ENCODE data around the gene EIF1AX.
"Not testable (repeated sequence)": the region's sequence is repeated elsewhere in the genome, so short reads cannot be mapped to it uniquely, and the experiment has no call there.

The EIF1AX gene

DNA sequence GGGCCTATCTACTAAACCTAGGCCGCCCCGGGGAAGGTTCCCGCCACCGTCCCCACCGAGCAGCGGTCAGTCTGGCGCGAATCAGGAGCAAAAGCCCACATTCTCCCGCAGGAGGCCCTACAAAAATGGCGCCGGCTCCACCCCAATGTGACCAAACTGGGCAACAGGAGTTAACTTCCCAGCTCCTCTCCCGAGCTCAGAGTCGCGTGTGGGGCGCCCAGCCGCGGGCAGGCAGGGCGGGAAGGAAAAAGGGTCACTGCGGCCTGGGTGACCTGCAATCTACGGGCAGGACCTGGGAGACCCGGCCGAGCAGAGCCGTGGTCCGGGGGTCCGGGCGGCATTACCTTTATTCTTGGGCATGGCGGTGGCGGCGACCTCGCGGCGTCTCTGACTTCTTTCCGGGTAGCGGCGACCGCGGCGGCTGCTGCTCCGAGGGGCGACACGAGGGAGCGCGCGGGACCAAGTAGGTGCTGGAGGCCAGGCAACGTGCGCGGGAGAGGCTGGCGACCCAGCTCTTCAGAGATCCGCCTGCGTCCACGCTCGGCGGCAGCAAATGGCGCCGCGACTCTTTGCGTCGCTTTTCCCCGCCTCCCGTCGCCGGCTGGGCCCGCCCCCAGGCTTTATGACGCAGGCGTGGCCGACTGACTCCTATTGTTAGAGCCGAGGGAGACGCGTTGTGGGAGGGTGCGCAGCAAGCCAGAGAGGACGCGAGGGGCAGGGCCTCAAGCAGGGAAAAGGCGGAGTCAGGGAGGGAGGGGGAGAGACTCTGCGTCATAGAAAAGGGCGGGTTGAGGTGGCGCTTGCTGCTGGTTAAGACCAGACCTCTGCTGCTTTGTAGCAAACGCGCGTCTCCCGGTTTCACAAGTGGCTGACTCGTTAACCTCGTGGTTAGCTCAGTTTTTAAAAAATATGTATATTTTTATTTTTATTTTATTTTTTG, at the start of gene EIF1AX:
EIF1AX (minus strand) TSS at position 558 of the 940 bp plus-strand sequence; CDS start at position 360, 198 bp downstream.
- peak; percentile 86 to 95 for DNase-seq (ENCODE audit: extremely low read depth in 1 of 2, low read depth in 1 of 2)

DNA sequence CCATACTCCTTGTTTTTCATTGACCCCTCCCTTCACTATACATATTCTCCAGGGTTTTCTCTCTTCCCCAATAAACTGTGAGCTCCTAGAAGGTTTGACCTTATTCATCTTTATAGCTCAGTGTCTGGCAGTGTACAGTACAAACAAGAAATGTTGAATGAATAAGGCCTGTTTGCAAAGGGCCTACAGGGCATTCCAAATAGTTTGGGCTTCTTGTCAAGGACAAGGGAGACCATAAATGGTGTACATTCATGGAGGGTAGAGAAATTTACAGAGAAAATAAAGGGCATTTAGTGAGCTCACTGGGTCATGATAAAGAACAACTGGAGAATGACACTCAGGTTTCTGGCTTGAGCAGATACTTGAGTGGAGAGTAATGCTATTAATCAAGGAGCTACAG, 47.5 kb upstream of the EIF1AX start:
- DNase-seq (ENCODE audit: extremely low read depth in 1 of 2, low read depth in 1 of 2) = no peak

DNA sequence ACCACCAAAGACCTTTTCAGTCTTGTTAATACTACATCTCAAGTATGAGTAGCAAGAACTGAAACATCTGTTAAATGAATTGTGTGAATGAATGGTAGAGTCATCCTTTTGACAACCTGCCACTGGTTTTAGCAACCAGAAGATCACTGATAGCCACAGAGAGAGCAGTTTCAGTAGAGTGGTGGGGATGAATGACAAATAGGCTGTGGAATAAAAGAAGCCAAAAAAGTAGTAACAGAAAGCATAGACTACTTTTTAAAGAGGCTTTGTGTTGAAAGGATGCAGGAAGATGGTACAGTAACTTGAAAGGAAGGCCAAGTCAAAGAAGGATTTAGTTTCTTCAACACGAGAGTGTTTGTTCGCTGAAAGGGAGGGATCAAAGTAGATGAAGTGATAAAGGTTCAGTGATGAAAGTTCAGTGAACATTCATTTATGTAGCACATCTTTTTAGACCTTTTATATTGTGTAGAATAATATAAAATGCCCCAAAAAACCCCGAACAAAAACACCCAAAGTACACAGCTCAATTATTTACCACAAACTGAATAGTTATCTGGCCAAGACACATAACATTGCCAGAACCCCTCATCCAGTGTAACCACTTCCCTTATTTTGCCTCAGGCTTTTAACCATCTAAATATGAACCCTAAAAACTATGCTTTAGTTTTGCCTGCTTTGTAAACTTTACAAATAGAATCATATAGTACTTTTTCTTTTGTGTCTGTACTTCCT, 40.1 kb upstream of the EIF1AX start:
- no peak for DNase-seq (ENCODE audit: extremely low read depth in 1 of 2, low read depth in 1 of 2)

- no peak for DNase-seq (ENCODE audit: extremely low read depth in 1 of 2, low read depth in 1 of 2)
Measured at GRCh38 chrX:20177093-20177492, 35.5 kb upstream of the EIF1AX start.

- no peak for DNase-seq (ENCODE audit: extremely low read depth in 1 of 2, low read depth in 1 of 2)
Measured at GRCh38 chrX:20173856-20174255, 32.2 kb upstream of the EIF1AX start.

GRCh38 chrX:20173313-20173712, 31.7 kb upstream of the EIF1AX start:
- DNase-seq (ENCODE audit: extremely low read depth in 1 of 2, low read depth in 1 of 2) = no peak

GRCh38 chrX:20171887-20172286, 30.2 kb upstream of the EIF1AX start:
- no peak for DNase-seq (ENCODE audit: extremely low read depth in 1 of 2, low read depth in 1 of 2)

- DNase-seq (ENCODE audit: extremely low read depth in 1 of 2, low read depth in 1 of 2) = not testable (repeated sequence)
Measured at GRCh38 chrX:20162516-20162915, 20.9 kb upstream of the EIF1AX start.

GRCh38 chrX:20159797-20160385, 18.3 kb upstream of the EIF1AX start:
- no peak for DNase-seq (ENCODE audit: extremely low read depth in 1 of 2, low read depth in 1 of 2)

DNA sequence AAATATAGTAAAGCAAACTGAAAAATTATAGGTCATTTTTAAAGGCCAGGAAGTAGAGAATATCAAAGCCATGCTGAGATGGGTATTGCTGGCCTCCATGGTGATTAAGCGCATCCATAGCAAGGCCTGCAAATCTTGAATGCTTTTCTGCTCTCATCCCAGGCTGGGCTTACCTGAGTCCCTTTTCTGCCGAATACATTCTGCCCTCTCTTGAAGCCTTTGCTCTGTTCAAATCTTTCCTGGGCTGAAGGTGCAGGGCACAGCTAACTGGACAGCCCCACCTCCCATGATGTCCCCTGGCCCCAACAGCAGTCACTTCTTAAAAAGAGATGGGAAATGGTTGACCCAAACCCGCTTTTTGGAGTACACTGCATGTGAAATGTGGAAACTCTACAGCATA, 10.1 kb upstream of the EIF1AX start:
- DNase-seq (ENCODE audit: extremely low read depth in 1 of 2, low read depth in 1 of 2) = no peak

- DNase-seq (ENCODE audit: extremely low read depth in 1 of 2, low read depth in 1 of 2) = no peak
Measured at GRCh38 chrX:20149326-20149725, 7.7 kb upstream of the EIF1AX start.

GRCh38 chrX:20147561-20147960, 5.9 kb upstream of the EIF1AX start:
- DNase-seq (ENCODE audit: extremely low read depth in 1 of 2, low read depth in 1 of 2) = no peak

GRCh38 chrX:20144491-20144890, 2.9 kb upstream of the EIF1AX start:
- DNase-seq (ENCODE audit: extremely low read depth in 1 of 2, low read depth in 1 of 2) = no peak

- DNase-seq (ENCODE audit: extremely low read depth in 1 of 2, low read depth in 1 of 2) = no peak
Measured at GRCh38 chrX:20143561-20143960, 1.9 kb upstream of the EIF1AX start.

DNA sequence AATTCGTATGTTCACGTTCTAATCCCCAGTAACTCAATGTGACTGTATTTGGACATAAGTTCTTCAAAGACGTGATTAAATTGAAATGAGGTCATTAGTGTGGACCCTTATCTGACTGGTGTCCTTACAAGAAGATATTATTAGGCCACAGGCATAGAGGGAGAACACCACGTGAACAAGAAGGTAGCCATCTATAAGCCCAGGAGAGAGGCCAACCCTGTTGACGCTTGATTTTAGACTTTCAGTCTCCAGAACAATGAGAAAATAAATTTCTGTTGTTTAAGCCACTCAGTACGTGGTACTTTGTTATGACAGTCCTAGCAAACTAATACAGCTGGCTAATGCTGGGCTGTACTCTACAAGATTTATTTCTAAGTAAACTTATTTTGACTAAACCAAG, 1.5 kb upstream of the EIF1AX start:
- no peak for DNase-seq (ENCODE audit: extremely low read depth in 1 of 2, low read depth in 1 of 2)

- no peak for DNase-seq (ENCODE audit: extremely low read depth in 1 of 2, low read depth in 1 of 2)
Measured at GRCh38 chrX:20140420-20140819, 1.2 kb downstream of the EIF1AX start.

DNA sequence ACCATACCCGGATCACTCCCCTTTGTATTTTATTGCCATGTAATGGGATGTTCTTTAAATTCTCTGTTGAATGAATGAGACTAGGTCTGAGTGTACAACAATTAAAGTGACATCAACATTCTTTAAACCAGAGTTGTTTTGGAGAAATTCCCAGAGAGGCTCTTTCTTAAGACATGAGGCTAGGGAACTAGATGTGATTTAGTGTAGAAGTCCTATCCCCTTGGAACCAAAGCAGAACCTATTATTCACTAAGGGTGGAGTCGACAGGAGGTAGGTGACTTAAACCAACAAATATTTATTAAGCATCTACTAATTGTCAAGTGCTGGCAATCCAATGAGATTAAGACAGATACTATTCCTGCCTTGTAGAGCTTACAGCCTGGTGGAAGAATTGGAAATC, 1.7 kb downstream of the EIF1AX start:
- no peak for DNase-seq (ENCODE audit: extremely low read depth in 1 of 2, low read depth in 1 of 2)

DNA sequence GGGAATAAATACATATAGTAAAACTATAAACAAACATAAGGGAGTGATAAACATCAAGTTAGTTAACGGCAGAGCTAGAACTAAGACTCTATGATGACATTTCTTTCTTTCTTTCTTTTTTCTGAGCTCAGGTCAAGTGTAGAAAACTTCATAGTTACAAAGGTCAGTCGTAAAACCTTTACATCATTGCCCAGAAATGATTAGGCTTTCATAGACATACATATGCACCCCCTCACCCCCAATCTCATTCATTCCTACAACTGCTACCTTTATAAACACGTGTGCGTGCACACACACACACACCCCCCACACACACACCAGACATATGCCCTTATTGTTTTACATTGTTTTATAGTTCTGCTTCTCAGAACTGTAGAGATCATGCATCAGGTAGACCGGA, 5.7 kb downstream of the EIF1AX start:
- no peak for DNase-seq (ENCODE audit: extremely low read depth in 1 of 2, low read depth in 1 of 2)

DNA sequence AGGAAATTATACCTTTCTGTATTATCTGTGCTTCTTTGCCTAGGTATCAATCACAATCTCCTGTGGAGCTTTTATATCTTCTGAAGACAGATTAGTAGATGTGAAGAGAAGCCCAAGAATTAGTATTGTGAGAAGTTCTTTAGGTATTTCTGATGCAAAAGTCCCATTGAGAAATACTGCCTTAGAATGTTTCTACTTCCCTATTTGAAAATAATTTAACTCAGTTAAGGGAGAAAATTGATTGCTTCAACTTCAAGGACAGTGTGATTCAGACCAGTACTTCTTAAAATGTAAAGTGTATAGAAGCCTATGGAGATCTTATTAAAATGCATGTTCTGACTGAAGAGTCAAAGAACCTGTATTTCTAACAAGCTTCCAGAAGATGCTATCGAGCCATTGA, 9.0 kb downstream of the EIF1AX start:
- DNase-seq (ENCODE audit: extremely low read depth in 1 of 2, low read depth in 1 of 2) = no peak

DNA sequence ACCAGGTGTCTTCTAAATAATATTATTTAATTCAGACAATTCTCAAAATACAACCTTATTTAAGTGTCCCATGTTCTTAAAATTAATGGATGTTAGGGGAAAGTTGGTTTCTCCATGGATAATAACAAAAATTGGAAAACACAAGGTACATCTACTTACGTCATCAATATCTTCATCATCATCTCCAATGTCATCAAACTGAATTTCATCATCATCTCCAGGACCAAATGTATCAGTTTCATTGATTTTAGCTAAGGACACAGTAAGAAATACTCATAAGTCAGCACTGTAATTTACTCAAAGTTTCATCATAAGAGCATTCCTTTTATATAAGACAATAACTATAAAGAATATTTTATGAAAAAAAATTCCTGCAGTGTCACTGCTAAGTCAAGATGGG, 11.3 kb downstream of the EIF1AX start:
- no peak for DNase-seq (ENCODE audit: extremely low read depth in 1 of 2, low read depth in 1 of 2)

DNA sequence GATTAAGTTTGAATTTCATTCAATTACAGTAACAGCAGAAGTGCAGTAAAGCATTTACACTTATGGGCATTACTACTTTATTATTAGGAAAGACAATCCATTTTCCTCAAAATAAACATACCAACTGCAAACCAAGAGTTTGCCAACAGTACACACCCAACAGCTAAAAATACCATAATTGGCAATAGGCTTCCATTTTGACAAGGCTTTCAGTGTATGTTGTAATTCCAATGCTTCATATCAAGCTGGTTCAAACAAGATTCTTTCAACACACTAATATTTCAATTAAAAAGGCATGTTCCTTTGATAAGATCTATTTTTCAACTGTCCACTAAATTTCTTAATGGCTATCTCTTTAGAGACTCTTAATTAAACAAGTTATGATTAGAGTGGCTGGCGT, 12.1 kb downstream of the EIF1AX start:
- no peak for DNase-seq (ENCODE audit: extremely low read depth in 1 of 2, low read depth in 1 of 2)

DNA sequence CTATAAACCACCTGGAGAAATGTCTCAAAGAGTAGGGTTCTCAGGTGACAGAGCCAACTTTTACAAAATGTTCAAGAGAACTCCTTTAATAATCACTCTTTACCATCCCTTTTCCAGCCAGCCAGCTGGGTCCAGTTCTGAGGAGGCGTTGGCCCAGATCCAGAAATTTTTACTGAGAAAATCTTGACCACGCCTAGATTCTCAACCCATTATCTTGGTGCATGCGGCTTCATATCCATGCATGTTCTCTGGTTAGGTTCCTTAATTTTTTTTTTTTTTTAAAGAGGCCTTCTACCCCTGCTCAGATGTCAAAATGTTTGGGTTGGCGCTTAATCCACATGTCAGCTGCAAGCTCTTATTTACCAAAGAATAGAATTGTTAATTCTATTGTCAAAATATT, 13.0 kb downstream of the EIF1AX start:
- no peak for DNase-seq (ENCODE audit: extremely low read depth in 1 of 2, low read depth in 1 of 2)
